Keratinocyte (primary cell): ENCODE measurements around the gene UTF1.

ENCODE experiments used
- CTCF ChIP-seq, 3 experiments: IDR thresholded peaks in 1 of 3; conservative IDR thresholded peaks in 1 of 3; optimal IDR thresholded peaks in 1 of 3; 2 replicates in 2 of 3; 3 replicates in 1 of 3; pipeline versions ENCODE3 to v1.5.1; 2011; ENCODE audit warnings: low read length in 3 of 3, mild to moderate bottlenecking in 3 of 3, moderate library complexity in 2 of 3, control low read depth in 1 of 3, inconsistent platforms in 1 of 3; ENCODE audit not compliant: insufficient read depth in 2 of 3; ENCODE audit errors: extremely low read depth in 1 of 3
- EZH2 ChIP-seq: IDR thresholded peaks from one replicate; pipeline ENCODE4 v1.6.1; 2012; ENCODE audit warnings: inconsistent platforms, mild to moderate bottlenecking, low read length, moderate library complexity

GRCh38 chr10:133255323-133255722 is 25.3 kb downstream of the UTF1 start:
- TF ChIP-seq CTCF (optimal IDR thresholded peaks at IDR 0.05 in 1 of 3, IDR thresholded peaks at IDR 0.05 in 1 of 3, conservative IDR thresholded peaks at IDR 0.05 in 1 of 3; ENCODE audit: extremely low read depth in 1 of 3, insufficient read depth in 2 of 3, low read length in 3 of 3) (no peak), EZH2 (no peak)
